ENCODE measurements around the gene ADD1.

Gene ADD1

DNA sequence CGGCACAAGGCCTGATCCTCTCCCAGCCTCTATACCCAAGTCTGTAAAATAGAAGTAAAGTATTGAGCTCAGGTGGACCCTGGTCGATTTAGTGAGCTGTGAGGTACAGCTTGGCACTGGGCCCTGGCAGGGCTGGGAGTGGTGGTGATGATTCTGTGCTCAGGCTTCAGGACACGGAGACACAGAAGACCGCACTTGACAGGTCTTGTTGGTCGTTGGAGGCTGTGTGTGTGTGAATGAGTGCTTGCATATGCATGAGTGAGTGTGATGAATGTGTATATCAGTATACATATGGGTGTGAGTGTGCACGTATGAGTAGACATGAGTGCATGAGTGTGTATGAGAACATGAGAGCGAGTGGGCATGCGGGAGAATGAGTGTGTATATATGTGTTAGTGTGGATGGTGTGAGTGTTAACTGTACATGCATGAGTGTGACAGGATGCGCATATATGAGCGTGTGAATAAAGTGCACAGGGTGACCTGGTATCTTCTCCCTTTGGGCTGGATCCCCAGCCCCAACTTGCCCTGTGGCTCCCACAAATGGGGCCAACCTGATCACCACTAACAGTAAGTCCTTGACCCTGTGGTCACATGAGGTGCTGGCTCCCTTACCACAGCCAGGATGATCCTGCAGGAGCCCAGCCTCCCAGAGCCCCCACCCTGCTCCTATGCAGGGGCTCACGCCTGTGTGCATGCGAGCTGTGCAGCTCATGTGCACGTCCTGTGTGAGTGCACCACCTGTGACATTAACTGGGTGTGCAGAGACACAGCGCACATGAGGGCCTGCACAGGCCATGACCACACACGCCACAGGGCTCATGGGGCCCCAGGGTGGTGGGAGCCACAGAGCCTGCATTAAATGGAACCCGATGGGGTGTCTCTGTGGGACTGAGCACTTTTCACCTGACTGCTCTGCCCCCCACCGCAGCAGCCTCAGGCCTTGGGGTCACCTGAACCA, 29.9 kb upstream of the ADD1 start:
- DNase-seq = no peak
- peaks cover 78% of the 10 kb centered on the region for H3K4me1 Mint-ChIP-seq
- H3K27me3 Mint-ChIP-seq = no peaks in the 10 kb centered on the region

DNA sequence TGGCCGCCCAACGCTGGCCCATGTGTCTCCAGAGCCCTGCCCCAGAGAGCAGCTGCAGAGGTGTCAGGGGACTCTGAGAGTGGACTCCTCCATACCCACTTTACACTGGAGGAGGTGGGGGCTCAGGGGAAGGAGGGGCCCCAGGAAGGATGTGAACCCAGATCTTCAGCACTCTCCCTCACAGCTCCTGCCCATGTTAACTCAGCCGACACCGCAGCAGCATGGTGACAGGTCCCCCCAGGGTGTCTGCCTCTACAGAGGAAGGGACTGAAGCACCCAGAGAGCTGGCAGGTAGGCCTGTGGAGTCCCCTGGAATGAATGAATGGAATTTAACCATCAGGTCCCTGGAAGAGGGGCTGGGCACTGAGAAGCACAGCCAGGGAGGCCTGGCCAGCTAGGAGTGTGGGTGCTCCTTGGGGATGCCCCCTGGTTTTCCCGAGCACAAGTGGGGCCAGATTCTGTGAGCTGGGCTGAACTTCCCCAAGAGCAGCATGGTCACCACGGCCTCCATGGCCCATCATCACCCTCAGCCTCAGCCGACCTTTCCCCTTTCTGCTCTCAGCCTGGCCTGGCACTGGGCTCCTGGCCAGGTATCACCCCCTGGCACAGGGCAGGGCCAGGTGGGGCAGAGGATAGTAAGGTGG, 28.9 kb upstream of the ADD1 start:
- ATAC-seq (no peak), DNase-seq (no peak)
- peak overlapping the region; percentile 44 to 97 for H3K4me3 Mint-ChIP-seq
- peaks cover 0 to 5% of the 10 kb centered on the region in 2 donors for H3K9me3 Mint-ChIP-seq
- H3K27me3 Mint-ChIP-seq = no peaks in the 10 kb centered on the region
- H3K27ac Mint-ChIP-seq = peak overlapping the region in 1 of 2 donors; percentile 56
- peaks cover 83% of the 10 kb centered on the region for H3K4me1 Mint-ChIP-seq

More for the DNA sequence above, 29.9 kb upstream of the ADD1 start:
- Mint-ChIP-seq H3K9me3 (peaks cover 0 to 5% of the 10 kb centered on the region in 2 donors), H3K27ac (peak overlapping the region in 1 of 2 donors; percentile 91), H3K4me3 (peak overlapping the region; percentile 90 to 97)
- no peak for ATAC-seq

DNA sequence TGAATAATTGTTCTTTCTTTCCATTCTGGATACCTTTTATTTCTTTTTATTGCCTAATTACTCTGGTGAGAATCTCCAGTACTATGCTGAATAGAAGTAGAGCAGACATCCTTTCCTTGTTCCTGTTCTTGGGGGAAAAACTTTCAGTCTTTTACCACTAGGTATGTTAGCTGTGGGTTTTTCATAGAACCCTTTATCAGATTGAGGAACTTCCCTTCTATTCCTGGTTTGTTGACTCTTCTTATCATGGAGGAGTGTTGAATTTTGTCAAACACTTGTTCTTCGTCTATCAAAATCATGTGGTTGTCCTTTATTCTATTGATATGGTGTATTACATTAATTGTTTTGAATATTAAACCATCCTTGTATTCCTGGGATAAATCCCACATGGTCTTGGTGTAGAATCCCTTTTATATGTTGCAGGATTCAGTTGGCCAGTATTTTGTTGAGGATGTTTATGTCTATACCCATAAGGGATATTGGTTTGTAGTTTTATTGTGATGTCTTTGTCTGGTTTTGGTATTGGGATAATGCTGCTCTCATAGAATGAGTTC, 27.2 kb upstream of the ADD1 start:
- H3K4me3 Mint-ChIP-seq = peak overlapping the region; percentile 83 to 84
- ATAC-seq = no peak
- no peak for DNase-seq
- H3K27ac Mint-ChIP-seq = no peak overlapping the region
- H3K4me1 Mint-ChIP-seq = peaks cover 72% of the 10 kb centered on the region
- no peaks in the 10 kb centered on the region for H3K27me3 Mint-ChIP-seq
- H3K9me3 Mint-ChIP-seq = peaks cover 0 to 5% of the 10 kb centered on the region in 2 donors

DNA sequence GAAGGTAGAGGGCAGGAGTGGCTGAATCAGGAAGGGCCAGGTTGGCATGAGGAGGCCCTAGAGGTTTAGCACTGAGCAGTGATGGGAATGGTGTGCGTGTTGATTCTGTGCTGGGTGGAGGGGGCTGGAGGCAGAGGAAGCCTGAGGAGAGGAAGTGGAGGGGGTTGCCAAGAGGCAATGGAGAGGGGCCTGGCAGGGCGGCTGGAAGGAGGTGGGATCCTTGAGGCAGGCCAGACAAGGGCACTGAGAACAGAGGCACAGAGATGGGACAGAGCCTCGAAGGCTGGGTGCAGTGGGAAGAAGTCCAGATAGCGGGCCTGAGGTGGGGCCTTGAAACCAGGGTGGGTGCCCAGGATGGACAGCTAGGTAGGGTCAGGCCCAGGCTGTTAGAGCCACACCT, 26.5 kb upstream of the ADD1 start:
- H3K4me3 Mint-ChIP-seq = peak overlapping the region; percentile 83 to 84
- H3K27ac Mint-ChIP-seq = peak overlapping the region; percentile 53 to 78
- peaks cover 66% of the 10 kb centered on the region for H3K4me1 Mint-ChIP-seq
- DNase-seq (no peak), ATAC-seq (no peak)
- H3K27me3 Mint-ChIP-seq = no peaks in the 10 kb centered on the region
- H3K9me3 Mint-ChIP-seq = peaks cover 0 to 5% of the 10 kb centered on the region in 2 donors

DNA sequence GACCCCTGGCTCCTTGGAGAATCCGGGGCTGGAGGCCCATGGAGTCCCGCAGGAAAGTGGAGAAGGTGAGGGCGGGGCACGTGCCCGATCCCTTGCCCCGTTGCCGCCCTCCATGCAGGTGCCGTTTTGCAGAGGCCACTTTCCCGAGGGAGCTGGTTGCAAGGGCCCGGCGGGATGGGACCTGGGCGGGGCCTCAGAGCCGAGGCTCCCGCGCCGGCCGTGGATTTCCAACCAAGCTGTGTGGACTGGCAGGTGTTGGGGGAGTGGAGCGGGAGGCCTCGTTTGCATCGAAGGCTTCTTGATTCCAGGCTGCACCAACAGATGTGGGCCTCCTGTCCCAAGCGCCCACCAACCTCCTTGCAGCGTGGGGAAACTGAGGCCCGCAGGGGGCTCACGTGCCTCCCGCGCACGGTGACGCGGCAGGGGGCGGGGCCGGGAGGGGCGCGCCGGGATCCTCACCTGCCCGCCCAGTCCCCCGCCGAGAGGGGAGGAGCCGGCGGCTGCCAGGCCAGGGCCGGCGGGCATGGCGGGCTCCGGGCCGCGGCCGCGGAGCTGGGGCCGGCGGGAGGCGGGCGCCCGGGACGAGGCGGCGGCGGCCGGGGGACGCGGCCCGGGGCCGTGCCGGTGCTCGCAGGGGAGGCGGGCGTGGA, 25.8 kb upstream of the ADD1 start:
- DNase-seq = no peak
- Mint-ChIP-seq H3K4me3 (peak overlapping the region; percentile 83 to 84), H3K9me3 (peaks cover 0 to 5% of the 10 kb centered on the region in 2 donors), H3K4me1 (peaks cover 69% of the 10 kb centered on the region), H3K27me3 (no peaks in the 10 kb centered on the region), H3K27ac (no peak overlapping the region)
- peak; percentile 61 for ATAC-seq

DNA sequence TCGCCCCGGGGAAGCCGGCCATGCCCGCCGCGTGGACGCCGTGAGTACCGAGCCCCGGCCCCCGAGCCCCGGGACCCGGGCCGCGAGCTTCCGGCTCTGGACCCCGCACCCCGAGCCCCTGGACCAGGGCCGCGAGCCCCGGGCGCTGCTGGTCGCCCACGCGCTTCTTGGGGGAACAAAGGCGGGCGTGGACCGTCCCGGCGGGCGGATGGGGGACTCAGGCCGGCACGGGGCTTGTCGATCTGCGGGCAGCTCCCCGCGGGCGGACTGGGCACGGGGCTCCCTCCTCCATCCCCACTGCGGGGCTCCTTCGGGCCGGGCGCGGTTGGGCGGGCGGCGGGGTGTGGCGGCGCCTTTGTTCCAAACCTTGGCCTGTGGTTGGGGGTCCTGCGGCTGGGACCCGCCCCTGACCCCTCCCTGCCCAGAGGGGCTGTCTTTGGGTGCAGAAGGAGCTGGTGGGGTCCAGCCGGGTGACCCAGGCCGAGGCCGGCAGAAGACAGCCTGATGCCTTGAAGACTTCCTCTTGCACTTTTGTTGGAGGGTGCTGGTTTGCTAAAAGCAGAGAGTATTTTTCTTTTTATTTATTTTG, 25.2 kb upstream of the ADD1 start:
- Mint-ChIP-seq H3K9me3 (peaks cover 0 to 5% of the 10 kb centered on the region in 2 donors), H3K4me1 (peaks cover 67% of the 10 kb centered on the region), H3K27me3 (no peaks in the 10 kb centered on the region), H3K4me3 (peak overlapping the region; percentile 54 to 55), H3K27ac (no peak overlapping the region)
- DNase-seq = no peak
- ATAC-seq = peak; percentile 32

DNA sequence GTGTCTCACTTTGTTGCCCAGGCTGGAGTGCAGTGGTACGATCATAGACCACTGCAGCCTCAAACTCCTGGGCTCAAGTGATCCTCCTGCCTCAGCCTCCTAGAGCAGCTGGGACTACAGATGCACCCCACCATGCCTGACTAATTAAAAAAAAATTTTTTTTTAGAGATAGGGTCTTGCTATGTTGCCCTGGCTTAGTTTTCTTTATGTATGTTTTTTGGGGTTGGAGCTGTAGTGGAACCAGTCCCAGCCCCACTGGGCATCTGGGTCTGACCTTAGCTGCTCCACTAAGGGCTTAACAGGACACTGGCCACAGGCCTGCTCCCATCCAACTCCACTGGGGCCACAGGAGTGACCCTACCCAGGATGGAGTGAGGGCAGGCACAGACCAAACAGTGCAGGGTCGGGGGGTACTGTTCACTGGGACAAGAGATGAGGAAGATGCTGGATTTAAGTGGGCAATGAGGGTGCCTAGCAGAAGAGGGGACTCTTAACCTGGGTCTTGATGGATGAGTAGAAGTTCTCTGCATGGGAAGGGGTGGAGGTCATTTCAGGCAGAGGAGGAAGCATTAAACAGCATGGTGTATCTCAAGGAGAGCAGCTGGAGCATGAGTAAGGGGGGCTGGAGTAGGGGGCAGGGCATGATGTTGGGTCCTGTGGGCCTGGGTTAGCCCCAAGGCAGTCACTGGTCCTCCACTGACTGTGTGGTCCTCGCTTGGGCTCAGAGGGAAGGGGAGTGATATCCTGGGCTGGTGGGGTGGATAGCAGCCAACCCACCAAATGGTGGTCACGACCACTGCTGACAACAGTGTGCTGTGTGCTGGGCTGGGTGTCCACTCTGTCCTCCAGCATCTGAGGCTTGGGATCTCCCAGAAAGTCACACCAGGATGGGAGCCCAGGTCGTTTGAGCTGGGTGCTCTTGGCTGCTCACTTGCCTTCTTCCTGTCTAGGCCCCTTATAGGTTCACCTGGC, 24.1 kb upstream of the ADD1 start:
- no peak for ATAC-seq
- Mint-ChIP-seq H3K27ac (peak overlapping the region in 1 of 2 donors; percentile 59), H3K4me3 (peak overlapping the region in 1 of 2 donors; percentile 35), H3K9me3 (peaks cover 0 to 5% of the 10 kb centered on the region in 2 donors), H3K4me1 (peaks cover 58% of the 10 kb centered on the region), H3K27me3 (no peaks in the 10 kb centered on the region)
- no peak for DNase-seq

DNA sequence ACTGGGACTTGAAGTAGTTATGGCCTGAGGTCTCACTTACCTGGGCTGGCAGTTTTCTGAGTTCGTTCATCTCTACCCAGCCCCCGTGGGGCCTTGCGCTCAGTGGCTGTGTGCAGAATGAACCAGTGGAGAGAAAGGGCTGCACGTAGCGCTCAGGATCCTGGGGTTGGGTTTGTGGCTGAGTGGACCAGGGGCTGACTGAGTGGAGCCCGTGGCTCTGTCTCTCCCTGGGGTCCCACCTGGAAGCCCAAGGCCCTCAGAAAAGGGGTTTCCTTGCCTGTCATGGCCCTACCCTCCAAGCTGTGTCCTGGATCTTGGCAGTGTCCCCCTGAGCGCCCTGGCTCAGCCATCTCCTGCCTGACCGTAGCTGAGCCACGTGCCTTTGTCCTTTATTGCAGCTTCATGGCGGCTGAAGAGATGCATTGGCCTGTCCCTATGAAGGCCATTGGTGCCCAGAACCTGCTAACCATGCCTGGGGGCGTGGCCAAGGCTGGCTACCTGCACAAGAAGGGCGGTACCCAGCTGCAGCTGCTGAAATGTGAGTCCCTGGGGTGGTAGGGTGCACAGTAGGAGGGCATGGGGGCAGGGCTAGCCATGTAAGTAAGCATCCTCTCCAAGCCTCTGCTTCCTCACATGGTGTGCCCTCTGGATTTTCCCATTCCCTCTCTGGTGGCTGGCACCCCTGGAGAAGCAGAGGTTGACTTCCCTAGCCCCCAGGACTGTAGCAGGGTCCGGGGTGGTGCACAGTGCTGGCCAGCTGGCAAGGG, 23.2 kb upstream of the ADD1 start:
- DNase-seq = no peak
- Mint-ChIP-seq H3K9me3 (peaks cover 0 to 5% of the 10 kb centered on the region in 2 donors), H3K27ac (peak overlapping the region in 1 of 2 donors; percentile 14), H3K4me1 (peaks cover 52% of the 10 kb centered on the region), H3K4me3 (no peak overlapping the region), H3K27me3 (no peaks in the 10 kb centered on the region)
- no peak for ATAC-seq

DNA sequence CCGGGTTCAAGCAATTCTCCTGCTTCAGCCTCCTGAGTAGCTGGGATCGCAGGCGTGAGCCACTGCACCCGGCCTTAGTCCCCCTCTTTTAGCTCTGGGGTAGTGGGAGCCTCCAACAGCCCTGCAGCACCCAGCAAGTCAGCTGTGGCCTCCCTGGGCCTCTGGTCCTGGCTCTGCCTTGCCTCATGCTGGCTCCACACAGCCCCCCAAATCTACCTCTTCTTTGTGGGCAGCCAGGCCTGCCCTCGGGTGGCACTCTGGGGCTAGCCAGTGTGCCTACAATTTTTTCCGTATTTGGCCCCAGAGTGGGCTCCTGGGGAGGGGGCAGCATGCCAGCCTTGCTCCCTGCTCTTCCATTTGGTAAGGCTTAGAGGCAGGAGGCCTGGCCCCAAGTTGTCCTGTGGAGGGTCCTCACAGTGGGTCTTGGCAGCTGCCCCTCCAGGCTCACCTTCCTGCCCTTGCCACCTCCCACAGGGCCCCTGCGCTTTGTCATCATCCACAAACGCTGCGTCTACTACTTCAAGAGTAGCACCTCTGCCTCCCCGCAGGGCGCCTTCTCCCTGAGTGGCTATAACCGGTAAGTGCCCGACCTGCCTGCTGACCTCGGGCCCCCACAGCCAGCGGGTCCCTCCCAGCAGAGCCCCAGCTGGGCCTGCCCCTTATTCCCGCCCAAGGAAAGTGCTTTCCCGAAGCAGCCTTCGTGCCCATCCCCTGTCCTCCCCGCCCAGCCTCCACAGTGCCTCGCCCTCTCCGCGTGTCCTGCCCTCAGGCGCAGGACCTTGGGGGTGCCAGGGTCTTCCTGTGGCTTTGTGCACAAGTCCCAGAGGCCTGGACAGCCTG, 21.0 kb upstream of the ADD1 start:
- no peak overlapping the region for H3K27ac Mint-ChIP-seq
- H3K27me3 Mint-ChIP-seq = no peaks in the 10 kb centered on the region
- H3K4me3 Mint-ChIP-seq = no peak overlapping the region
- no peaks in the 10 kb centered on the region for H3K9me3 Mint-ChIP-seq
- no peak for DNase-seq
- H3K4me1 Mint-ChIP-seq = peaks cover 35% of the 10 kb centered on the region
- no peak for ATAC-seq

DNA sequence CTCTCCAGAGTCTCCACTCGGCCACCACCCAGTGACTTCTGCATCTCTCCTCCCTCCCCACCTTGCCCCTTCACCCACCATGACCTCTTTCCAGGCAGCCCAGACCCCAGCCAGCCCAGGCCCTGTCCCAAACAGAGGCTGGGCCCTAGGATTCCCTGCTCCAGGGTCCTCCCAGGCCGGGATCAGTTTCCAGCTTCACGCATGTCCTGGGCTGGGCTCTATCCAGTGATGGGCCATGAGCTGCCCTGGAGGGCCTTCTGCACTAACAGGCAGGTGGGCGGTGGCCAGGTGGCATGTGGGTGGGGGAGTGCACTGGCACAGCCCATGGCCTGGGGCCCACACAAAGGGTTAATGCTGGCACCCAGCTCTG, 20.4 kb upstream of the ADD1 start:
- Mint-ChIP-seq H3K27me3 (no peaks in the 10 kb centered on the region), H3K27ac (no peak overlapping the region), H3K4me3 (no peak overlapping the region), H3K4me1 (peaks cover 34% of the 10 kb centered on the region), H3K9me3 (no peaks in the 10 kb centered on the region)
- DNase-seq (no peak), ATAC-seq (no peak)

DNA sequence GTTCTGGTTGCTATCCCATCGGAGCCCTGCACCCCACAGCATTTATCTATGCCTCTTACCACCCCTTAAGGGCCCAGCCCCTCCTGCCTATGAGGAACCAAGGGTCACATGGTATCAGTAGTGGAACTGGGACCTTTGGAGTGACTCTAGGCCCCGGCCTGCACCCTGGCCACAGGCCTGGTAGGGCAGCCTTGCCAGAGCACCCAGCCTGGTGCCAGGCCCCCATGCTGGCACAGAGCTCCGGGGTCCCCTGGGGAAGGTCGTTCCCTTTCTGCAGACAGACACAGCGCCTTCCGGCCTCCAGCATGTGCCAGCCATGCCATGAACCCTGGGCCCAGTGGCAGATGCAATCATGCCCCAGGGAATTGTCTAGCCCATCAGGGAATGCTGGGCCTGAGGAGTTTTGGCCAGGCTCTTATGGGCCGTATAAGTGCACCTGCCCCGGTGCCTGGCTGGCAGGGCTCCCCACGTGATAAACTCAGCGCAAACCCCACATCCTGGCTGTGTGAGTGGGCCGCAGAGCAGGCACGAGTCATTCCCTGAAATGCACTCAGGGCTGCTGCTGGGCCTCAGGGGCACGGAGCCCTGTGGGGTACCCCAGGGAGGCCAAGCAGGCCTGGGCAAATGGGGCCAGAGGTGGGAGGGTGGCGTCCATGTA, 19.8 kb upstream of the ADD1 start:
- Mint-ChIP-seq H3K9me3 (no peaks in the 10 kb centered on the region), H3K4me3 (no peak overlapping the region), H3K27ac (no peak overlapping the region), H3K27me3 (no peaks in the 10 kb centered on the region), H3K4me1 (peaks cover 34% of the 10 kb centered on the region)
- no peak for ATAC-seq
- no peak for DNase-seq

DNA sequence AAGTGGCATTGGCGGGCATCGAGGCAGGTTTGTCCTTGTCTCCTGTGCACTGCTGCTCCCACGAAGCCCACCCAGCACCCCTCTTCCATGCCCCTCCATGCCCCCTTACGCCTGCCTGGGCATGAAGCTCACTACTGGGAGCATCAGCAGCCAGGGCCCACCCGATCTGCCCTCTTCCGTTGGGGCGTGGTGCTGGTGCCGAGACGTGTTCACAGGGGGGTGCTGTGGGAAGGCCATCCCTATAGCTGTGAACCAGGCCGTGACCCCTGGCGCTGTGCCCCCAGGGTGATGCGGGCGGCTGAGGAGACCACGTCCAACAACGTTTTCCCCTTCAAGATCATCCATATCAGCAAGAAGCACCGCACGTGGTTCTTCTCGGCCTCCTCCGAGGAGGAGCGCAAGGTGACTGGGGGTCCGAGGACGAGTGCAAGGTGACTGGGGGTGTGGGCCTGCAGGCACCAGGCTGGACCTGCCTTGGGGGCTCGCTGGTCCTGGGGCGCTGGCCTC, 19.3 kb upstream of the ADD1 start:
- ATAC-seq = no peak

More for the DNA sequence above, 19.3 kb upstream of the ADD1 start:
- Mint-ChIP-seq H3K4me1 (peaks cover 31% of the 10 kb centered on the region), H3K27ac (peak overlapping the region in 1 of 2 donors; percentile 62), H3K27me3 (no peaks in the 10 kb centered on the region), H3K9me3 (no peaks in the 10 kb centered on the region), H3K4me3 (no peak overlapping the region)
- DNase-seq = no peak

Measured in stimulated activated naive CD8-positive, alpha-beta T cell treated with anti-CD3 and anti-CD28 coated beads, Interleukin-15, amount 100 ng/mL, for 72 hours (primary cell).